ENCODE measurements around the gene PEX5L. TPM values are rescaled to one million over a fixed set of nuclear protein-coding genes. Genes with fewer than 3 reads are reported as not detected.

The PEX5L gene, protein sequence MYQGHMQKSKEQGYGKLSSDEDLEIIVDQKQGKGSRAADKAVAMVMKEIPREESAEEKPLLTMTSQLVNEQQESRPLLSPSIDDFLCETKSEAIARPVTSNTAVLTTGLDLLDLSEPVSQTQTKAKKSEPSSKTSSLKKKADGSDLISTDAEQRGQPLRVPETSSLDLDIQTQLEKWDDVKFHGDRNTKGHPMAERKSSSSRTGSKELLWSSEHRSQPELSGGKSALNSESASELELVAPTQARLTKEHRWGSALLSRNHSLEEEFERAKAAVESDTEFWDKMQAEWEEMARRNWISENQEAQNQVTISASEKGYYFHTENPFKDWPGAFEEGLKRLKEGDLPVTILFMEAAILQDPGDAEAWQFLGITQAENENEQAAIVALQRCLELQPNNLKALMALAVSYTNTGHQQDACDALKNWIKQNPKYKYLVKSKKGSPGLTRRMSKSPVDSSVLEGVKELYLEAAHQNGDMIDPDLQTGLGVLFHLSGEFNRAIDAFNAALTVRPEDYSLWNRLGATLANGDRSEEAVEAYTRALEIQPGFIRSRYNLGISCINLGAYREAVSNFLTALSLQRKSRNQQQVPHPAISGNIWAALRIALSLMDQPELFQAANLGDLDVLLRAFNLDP
- total RNA-seq: 2.8 and 4.2 TPM in 2 replicates

DNA sequence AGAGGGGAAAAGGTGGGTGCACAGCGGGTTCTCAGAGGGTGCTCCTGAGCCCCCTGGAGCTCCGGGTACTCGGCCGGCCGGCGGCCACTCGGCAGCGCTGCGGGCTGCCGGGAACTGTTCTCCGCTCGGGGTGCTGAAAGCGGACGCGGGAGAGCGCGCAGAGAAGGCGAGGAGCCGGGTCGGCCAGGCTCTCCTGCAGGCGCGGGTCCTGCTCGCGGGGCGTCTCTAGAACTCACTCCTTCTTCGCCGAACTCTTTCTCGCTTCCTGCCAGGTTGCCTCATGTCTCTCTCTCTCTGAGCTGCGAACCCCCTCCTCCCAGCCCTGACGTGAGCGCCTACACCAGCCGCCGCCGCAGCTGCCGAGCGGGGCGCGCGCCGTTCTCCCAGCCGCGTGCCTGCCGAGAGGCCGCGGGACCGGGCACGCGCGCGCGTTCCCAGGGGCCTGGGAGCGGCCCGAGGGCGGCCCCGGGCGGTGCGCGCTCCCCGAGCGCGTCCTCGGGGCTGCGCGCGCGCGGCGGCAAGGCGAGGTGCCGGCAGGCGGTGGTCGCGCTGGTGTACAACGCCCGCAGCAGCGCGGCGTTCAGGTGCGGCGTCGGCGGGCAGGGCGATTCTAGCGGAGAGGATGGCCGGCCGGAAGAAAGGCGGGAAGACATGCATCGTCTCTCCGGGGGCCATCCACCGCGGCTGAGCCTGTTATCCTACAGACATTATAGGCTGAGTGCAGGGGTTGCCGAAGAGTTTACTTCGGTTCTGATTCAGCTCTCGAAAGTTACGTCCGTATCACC is at the start of gene PEX5L:
PEX5L (minus strand) TSS at position 267 of the 785 bp plus-strand sequence. CDS start 338 bp downstream, outside the sequence.

Data from smooth muscle cell of trachea (primary cell).